Kidney (tissue), 14 donors: Measurements from ENCODE around the gene BYSL. TPM values are rescaled to one million over a fixed set of nuclear protein-coding genes. Genes with fewer than 3 reads are reported as not detected.

Experiments
- DNase-seq, 5 donors: peaks; one replicate each; pipeline ENCODE4 v3.0.0-alpha.2; 2013 to 2020
- FAIRE-seq: peaks from 2 replicates; lab custom pipeline; 2012; peaks lifted over from hg19 to GRCh38; lab: Jason Lieb, UNC
- H3K27ac ChIP-seq, 2 donors: one replicate each; pipeline ENCODE4 v1.7.0; 2013; ENCODE audit warnings: low read depth in 2 of 2, low read length in 2 of 2, inconsistent platforms in 1 of 2
- H3K27me3 ChIP-seq: one replicate; pipeline ENCODE4 v1.7.1; 2013; ENCODE audit warnings: low read length, inconsistent platforms; ENCODE audit not compliant: control insufficient read depth, insufficient read depth
- H3K36me3 ChIP-seq, 3 donors: one replicate each; pipeline versions ENCODE4 v1.7.0 to v1.7.1; 2013; ENCODE audit warnings: low read length in 3 of 3, control low read depth in 1 of 3, inconsistent platforms in 1 of 3; ENCODE audit not compliant: insufficient read depth in 3 of 3, control insufficient read depth in 2 of 3
- H3K4me1 ChIP-seq, 3 donors: one replicate each; pipeline versions ENCODE4 v1.7.0 to v1.7.1; 2013; ENCODE audit warnings: low read length in 3 of 3, inconsistent platforms in 1 of 3, low read depth in 1 of 3; ENCODE audit not compliant: control insufficient read depth in 2 of 3, insufficient read depth in 2 of 3
- H3K4me3 ChIP-seq, 3 donors: one replicate each; pipeline versions ENCODE4 v1.7.0 to v1.8.1; 2013; ENCODE audit warnings: low read length in 3 of 3, control low read depth in 1 of 3, inconsistent platforms in 1 of 3
- H3K9ac ChIP-seq, 3 donors: one replicate each; pipeline versions ENCODE4 v1.7.0 to v1.7.1; 2013; ENCODE audit warnings: low read length in 3 of 3, control low read depth in 1 of 3, inconsistent platforms in 1 of 3
- H3K9me3 ChIP-seq, 3 donors: one replicate each; pipeline versions ENCODE4 v1.7.0 to v1.7.1; 2013; ENCODE audit warnings: low read length in 3 of 3, control low read depth in 1 of 3, inconsistent platforms in 1 of 3; ENCODE audit not compliant: control insufficient read depth in 2 of 3, insufficient read depth in 1 of 3
- CTCF ChIP-seq: IDR thresholded peaks from 3 replicates; pipeline ENCODE4 v1.5.1; 2012; ENCODE audit warnings: mild to moderate bottlenecking, moderate library complexity, borderline replicate concordance; ENCODE audit not compliant: insufficient read depth; ENCODE audit errors: extremely low read depth
- intact Hi-C: fragments of 100-400 bp; cut with DNase I; formaldehyde crosslinking; loops from one replicate; pipeline ENCODE4 v1.11.1; 2022
- polyA plus RNA-seq: library from polyadenylated mRNA; stranded (reverse); fragments of 350-450 nt; fragmentation: Illumina TruSeq; extraction: RNeasy Lipid Tissue Mini Kit (QIAGEN cat#74804); gene quantifications from one replicate; pipeline ENCODE4 v1.2.3, GENCODE V29; 2014; ENCODE audit warnings: low read depth, low replicate concordance; ENCODE audit not compliant: insufficient read depth
- total RNA-seq: library from RNA; stranded (reverse); fragmentation: NEBNext Ultra II Directional; extraction: Animal tissue kit (Norgen Biotek cat#: 25700); gene quantifications from one replicate; pipeline ENCODE4 v1.2.1, GENCODE V29; 2021
- donor health status: control.
- donor health status: control.
- donor health status: control.
- donor health status: control.
- donor health status: control.
- donor health status: DM: yes; HTN: yes; CAD: no.
- donor health status: Normal renal cell carcinoma (clear cell type).

BYSL gene
- total and polyA plus RNA-seq, 2 donors from 2014 or later: 10.1 to 14.3 TPM

DNA sequence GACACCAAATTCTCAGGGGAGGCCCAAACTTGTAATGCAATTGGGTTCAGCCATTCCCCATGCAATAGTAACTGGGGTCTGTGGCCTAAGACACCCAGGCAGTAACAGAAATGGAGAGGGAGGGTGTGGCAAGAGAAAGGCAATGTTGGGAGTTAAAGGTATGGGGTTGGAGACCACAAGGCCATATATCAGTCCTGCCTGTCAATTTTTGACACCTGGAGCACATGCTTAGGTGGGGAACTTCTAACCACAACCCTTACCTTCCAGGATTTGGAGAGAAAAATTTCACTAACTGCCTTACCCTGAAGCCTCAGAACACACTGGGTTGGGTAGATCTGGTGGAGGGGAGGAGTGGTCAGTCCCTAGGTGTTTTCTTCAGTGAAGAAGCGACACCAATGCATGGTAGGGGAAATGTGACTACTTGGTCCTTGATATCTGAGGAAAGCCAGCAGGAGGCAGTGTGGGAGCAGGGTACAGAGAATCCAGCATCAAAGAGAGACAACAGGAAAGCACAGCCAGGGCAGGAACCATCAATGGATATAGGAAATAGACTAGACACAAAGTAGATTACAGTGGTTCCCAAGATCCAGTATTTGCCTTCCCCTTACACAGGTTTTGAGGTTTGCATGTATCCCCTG, 19.3 kb upstream of the BYSL start:
- FAIRE-seq (no peak), DNase-seq (peak in 1 of 5 donors; percentile 10)
- no peaks in the 10 kb centered on the region for H3K9me3 ChIP-seq
- H3K27me3 ChIP-seq: no peaks in the 10 kb centered on the region
- H3K9ac ChIP-seq: no peak overlapping the region
- no peak overlapping the region for H3K4me3 ChIP-seq
- peak; percentile 21 for TF ChIP-seq CTCF
- no peaks in the 10 kb centered on the region for H3K4me1 ChIP-seq
- intact Hi-C loops: no loop called here
- peaks cover 9 to 24% (median 18%) of the 10 kb centered on the region in 3 donors for H3K36me3 ChIP-seq
- H3K27ac ChIP-seq: no peak overlapping the region

DNA sequence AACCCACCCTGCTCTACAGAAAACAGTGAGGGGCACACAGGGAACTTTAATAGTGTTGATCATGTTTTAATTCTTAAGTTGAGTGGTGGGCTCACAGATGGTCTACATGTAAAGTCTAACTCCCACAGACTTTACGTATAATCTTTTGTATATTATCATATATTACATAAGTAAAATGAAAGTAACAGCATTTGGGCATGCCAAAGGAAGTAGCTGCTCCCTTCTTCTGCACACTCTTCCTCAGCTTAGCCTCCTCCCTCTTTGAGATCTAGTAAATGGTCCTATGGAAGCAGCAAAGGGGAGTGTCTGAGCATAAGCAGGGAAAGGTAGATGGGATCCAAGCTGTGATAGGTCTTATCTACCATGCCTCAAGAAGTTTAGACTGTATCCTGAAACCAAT, 11.6 kb upstream of the BYSL start:
- intact Hi-C loops: no loop called here
- Histone ChIP-seq H3K9ac (no peak overlapping the region), H3K4me1 (peaks cover 0 to 10% (median 9%) of the 10 kb centered on the region in 3 donors), H3K36me3 (peaks cover 10 to 41% (median 18%) of the 10 kb centered on the region in 3 donors), H3K4me3 (no peak overlapping the region), H3K27me3 (no peaks in the 10 kb centered on the region), H3K9me3 (no peaks in the 10 kb centered on the region), H3K27ac (no peak overlapping the region)
- DNase-seq (no peak), FAIRE-seq (no peak)
- TF ChIP-seq CTCF: no peak

GRCh38 chr6:41914343-41914742, 7.0 kb upstream of the BYSL start:
- Histone ChIP-seq H3K9ac (no peak overlapping the region), H3K9me3 (no peaks in the 10 kb centered on the region), H3K4me3 (no peak overlapping the region), H3K27me3 (no peaks in the 10 kb centered on the region), H3K36me3 (peaks cover 2 to 10% (median 2%) of the 10 kb centered on the region in 3 donors), H3K4me1 (peaks cover 0 to 14% (median 9%) of the 10 kb centered on the region in 3 donors), H3K27ac (peak overlapping the region in 1 of 2 donors; percentile 5)
- FAIRE-seq (no peak), DNase-seq (no peak)
- TF ChIP-seq CTCF: no peak
- intact Hi-C loops: no loop called here
